OCI-LY1 (cell line): ENCODE measurements around the gene HAUS7.
A peak's percentile ranks its signal among the peaks of the same experiment; 100 is the strongest.

Experiments used
- H2AFZ ChIP-seq: fragments of 200-600 bp; sonication (generic), shearing (Covaris generic); 2 replicates; pipeline ENCODE4 v1.6.0; 2014; ENCODE audit warnings: antibody characterized with exemption, mild to moderate bottlenecking, low read length
- H3F3A ChIP-seq: fragments of 200-600 bp; sonication (generic), shearing (Covaris generic); 2 replicates; pipeline ENCODE4 v1.6.0; 2014; ENCODE audit warnings: mild to moderate bottlenecking, antibody characterized with exemption, low read length, moderate library complexity; ENCODE audit not compliant: insufficient read depth
- H3K27ac ChIP-seq: fragments of 200-600 bp; sonication (generic); 2 replicates; pipeline ENCODE4 v1.5.1; 2014; ENCODE audit warnings: low read length, mixed run types, mild to moderate bottlenecking, low read depth; ENCODE audit not compliant: poor library complexity, severe bottlenecking
- H3K27me3 ChIP-seq: fragments of 200-600 bp; sonication (generic); 2 replicates; pipeline ENCODE4 v1.6.0; 2014; ENCODE audit warnings: antibody characterized with exemption, mild to moderate bottlenecking, low read length, moderate library complexity; ENCODE audit not compliant: insufficient read depth
- H3K36me3 ChIP-seq: fragments of 200-600 bp; sonication (generic); 2 replicates; pipeline ENCODE4 v1.6.1; 2014; ENCODE audit warnings: mild to moderate bottlenecking, antibody characterized with exemption, low read length, moderate library complexity, mixed read lengths; ENCODE audit not compliant: insufficient read depth
- H3K4me1 ChIP-seq: fragments of 200-600 bp; sonication (generic); 2 replicates; pipeline ENCODE4 v1.5.1; 2014; ENCODE audit warnings: mild to moderate bottlenecking, low read length, moderate library complexity; ENCODE audit not compliant: insufficient read depth, severe bottlenecking
- H3K4me2 ChIP-seq: fragments of 200-600 bp; sonication (generic), shearing (Covaris generic); 2 replicates; pipeline ENCODE4 v1.6.1; 2014; ENCODE audit warnings: low read length
- H3K4me3 ChIP-seq: fragments of 200-600 bp; sonication (generic); 2 replicates; pipeline ENCODE4 v1.5.1; 2014; ENCODE audit warnings: low read length, low read depth, mild to moderate bottlenecking, mixed read lengths; ENCODE audit not compliant: poor library complexity, severe bottlenecking
- H3K79me2 ChIP-seq: fragments of 200-600 bp; shearing (Covaris generic); 2 replicates; pipeline ENCODE4 v1.6.1; 2016; ENCODE audit warnings: mixed run types, low read length, mixed read lengths; ENCODE audit not compliant: insufficient read depth
- H3K9ac ChIP-seq: fragments of 200-600 bp; sonication (generic), shearing (Covaris generic); 2 replicates; pipeline ENCODE4 v1.6.1; 2014; ENCODE audit warnings: mild to moderate bottlenecking, low read length, mixed read lengths
- H3K9me2 ChIP-seq: fragments of 200-600 bp; sonication (generic), shearing (Covaris generic); 2 replicates; pipeline ENCODE4 v1.6.1; 2014; ENCODE audit warnings: low read depth, mild to moderate bottlenecking, low read length, mixed read lengths
- H3K9me3 ChIP-seq: fragments of 200-600 bp; shearing (Covaris generic); 2 replicates; pipeline ENCODE4 v1.6.1; 2014; ENCODE audit warnings: low read length, mixed read lengths
- H4K20me1 ChIP-seq: fragments of 200-600 bp; sonication (generic), shearing (Covaris generic); 2 replicates; pipeline ENCODE4 v1.6.0; 2016; ENCODE audit warnings: mild to moderate bottlenecking, low read length; ENCODE audit not compliant: insufficient read depth
- EZH2 ChIP-seq: fragments of 200-600 bp; sonication (generic), shearing (Covaris generic); IDR thresholded peaks from 2 replicates; pipeline ENCODE4 v1.8.0; 2017; ENCODE audit warnings: borderline replicate concordance, mixed run types, mild to moderate bottlenecking, antibody characterized with exemption, low read length, moderate library complexity, mixed read lengths
- TF ChIP-seq, protein P1 (sequence below): fragments of 200-600 bp; sonication (generic), shearing (Covaris generic); IDR thresholded peaks from 2 replicates; pipeline ENCODE4 v1.5.1; 2017; ENCODE audit warnings: mild to moderate bottlenecking, antibody characterized with exemption, low read length, moderate library complexity, mixed read lengths

The HAUS7 gene

DNA sequence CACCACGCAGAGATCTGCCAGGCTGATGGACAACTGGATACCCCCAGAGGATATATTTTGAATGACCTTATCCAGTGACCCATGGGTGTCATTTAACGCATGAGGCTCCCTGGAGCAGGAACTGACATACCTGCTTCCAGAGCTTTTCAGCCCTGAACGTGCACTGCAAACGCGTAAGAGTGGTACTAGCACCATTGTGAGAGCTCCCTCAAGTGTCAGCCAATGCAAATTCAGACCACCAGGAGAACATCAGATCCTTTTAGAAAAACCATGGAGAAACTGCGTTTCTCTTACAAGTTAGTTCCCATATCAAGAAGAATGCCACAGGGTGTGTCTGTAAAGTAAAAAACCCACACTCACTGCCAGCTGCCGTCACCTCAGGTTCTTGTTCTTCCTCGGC is 31.8 kb downstream of the HAUS7 start:
- no peaks in the 10 kb centered on the region for H3K9me2 ChIP-seq
- no peak overlapping the region for H3K27ac ChIP-seq
- no peaks in the 10 kb centered on the region for H3F3A ChIP-seq
- no peaks in the 10 kb centered on the region for H3K79me2 ChIP-seq
- TF ChIP-seq, protein P1, sequence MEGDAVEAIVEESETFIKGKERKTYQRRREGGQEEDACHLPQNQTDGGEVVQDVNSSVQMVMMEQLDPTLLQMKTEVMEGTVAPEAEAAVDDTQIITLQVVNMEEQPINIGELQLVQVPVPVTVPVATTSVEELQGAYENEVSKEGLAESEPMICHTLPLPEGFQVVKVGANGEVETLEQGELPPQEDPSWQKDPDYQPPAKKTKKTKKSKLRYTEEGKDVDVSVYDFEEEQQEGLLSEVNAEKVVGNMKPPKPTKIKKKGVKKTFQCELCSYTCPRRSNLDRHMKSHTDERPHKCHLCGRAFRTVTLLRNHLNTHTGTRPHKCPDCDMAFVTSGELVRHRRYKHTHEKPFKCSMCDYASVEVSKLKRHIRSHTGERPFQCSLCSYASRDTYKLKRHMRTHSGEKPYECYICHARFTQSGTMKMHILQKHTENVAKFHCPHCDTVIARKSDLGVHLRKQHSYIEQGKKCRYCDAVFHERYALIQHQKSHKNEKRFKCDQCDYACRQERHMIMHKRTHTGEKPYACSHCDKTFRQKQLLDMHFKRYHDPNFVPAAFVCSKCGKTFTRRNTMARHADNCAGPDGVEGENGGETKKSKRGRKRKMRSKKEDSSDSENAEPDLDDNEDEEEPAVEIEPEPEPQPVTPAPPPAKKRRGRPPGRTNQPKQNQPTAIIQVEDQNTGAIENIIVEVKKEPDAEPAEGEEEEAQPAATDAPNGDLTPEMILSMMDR, result peak; percentile 27; the same call in 1 of the 2 replicates
- no peak for TF ChIP-seq EZH2
- no peaks in the 10 kb centered on the region for H3K4me1 ChIP-seq
- no peak overlapping the region for H3K4me2 ChIP-seq
- no peak overlapping the region for H3K9ac ChIP-seq
- H3K27me3 ChIP-seq, result no peaks in the 10 kb centered on the region
- no peak overlapping the region for H2AFZ ChIP-seq
- H3K9me3 ChIP-seq, result no peaks in the 10 kb centered on the region
- H4K20me1 ChIP-seq, result no peaks in the 10 kb centered on the region
- no peaks in the 10 kb centered on the region for H3K36me3 ChIP-seq
- H3K4me3 ChIP-seq, result no peak overlapping the region

DNA sequence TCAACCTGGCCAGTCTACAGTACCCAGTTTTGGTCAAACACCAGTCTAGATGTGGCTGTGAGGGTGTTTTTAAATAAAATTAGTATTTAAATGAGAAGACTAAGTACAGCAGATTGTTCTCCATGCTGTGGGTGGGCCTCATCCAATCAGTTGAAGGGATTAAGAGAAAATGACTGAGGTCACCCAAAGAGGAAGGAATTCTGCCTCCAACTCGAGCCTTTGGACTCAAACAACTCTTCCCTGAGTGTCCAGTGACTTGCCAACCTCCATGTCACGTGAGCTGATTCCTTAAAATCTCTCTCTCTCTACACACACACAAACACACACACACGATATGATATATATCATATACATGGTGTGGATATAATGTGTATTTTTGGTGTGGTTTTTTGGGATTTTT is 34.5 kb downstream of the HAUS7 start:
- Histone ChIP-seq H3F3A (no peaks in the 10 kb centered on the region), H3K9ac (no peak overlapping the region), H3K4me3 (no peak overlapping the region), H3K4me2 (no peak overlapping the region), H3K36me3 (no peaks in the 10 kb centered on the region), H3K27ac (no peak overlapping the region), H3K9me2 (no peaks in the 10 kb centered on the region), H3K79me2 (no peaks in the 10 kb centered on the region), H2AFZ (no peak overlapping the region), H3K4me1 (no peaks in the 10 kb centered on the region), H4K20me1 (no peaks in the 10 kb centered on the region), H3K9me3 (no peaks in the 10 kb centered on the region), H3K27me3 (no peaks in the 10 kb centered on the region; the same call in 1 of the 2 replicates)
- no peak for TF ChIP-seq EZH2
- TF ChIP-seq, protein P1, result no peak

DNA sequence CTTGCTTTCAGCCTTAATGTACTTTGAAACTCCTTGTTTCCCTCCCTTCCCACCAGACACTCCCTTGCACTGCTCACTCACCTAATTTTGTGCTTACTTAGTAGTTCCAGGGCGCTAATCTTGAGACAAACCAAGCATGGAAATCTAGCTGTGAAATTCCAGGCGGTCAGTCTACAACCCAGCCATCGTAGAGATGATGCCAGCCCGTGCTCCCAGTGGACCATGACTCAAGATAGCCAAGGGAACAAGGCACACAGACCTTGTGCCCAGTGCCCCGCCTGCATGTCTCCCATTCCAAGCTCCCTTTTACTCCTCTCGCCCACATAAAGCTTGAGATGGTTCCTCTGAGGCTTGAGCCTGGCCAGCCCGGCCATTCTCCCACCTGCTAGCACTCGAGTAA is 35.6 kb downstream of the HAUS7 start:
- H3K36me3 ChIP-seq, result no peaks in the 10 kb centered on the region
- H3K27me3 ChIP-seq, result no peaks in the 10 kb centered on the region; the same call in 1 of the 2 replicates
- no peak for TF ChIP-seq EZH2
- TF ChIP-seq, protein P1, result no peak
- no peak overlapping the region for H3K27ac ChIP-seq
- H3K9ac ChIP-seq, result no peak overlapping the region
- no peaks in the 10 kb centered on the region for H3K4me1 ChIP-seq
- H3K9me3 ChIP-seq, result no peaks in the 10 kb centered on the region
- no peak overlapping the region for H2AFZ ChIP-seq
- H3K79me2 ChIP-seq, result no peaks in the 10 kb centered on the region
- no peak overlapping the region for H3K4me3 ChIP-seq
- no peaks in the 10 kb centered on the region for H4K20me1 ChIP-seq
- no peaks in the 10 kb centered on the region for H3K9me2 ChIP-seq
- H3F3A ChIP-seq, result no peaks in the 10 kb centered on the region
- H3K4me2 ChIP-seq, result no peak overlapping the region
